Stimulated activated effector memory CD8-positive, alpha-beta T cell treated with anti-CD3 and anti-CD28 coated beads, Interleukin-12 subunit alpha, Interleukin-12 subunit beta, amount 100 ng/mL, for 72 hours (primary cell): Measurements from ENCODE around the gene GREB1.
A peak's percentile ranks its signal among the peaks of the same experiment; 100 is the strongest.

ENCODE experiments used
- ATAC-seq: fragments of 150-1000 bp; cut with Tn5 transposase; 2 replicates; pipeline ENCODE4 v1.10.0; 2021
- DNase-seq, 2 donors: peaks; one replicate each; pipeline ENCODE4 v3.0.0; 2021 to 2022; ENCODE audit warnings: low spot score in 2 of 2
- H3K27ac Mint-ChIP-seq: one replicate; pipeline ENCODE4 v1.8.0; 2022; ENCODE audit warnings: mild to moderate bottlenecking, mixed read lengths
- H3K36me3 Mint-ChIP-seq: one replicate; pipeline ENCODE4 v1.8.0; 2022; ENCODE audit warnings: mild to moderate bottlenecking, mixed read lengths
- H3K4me1 Mint-ChIP-seq: one replicate; pipeline ENCODE4 v1.8.0; 2022; ENCODE audit warnings: mixed read lengths
- H3K4me3 Mint-ChIP-seq: one replicate; pipeline ENCODE4 v1.8.0; 2022; ENCODE audit warnings: mild to moderate bottlenecking, mixed read lengths
- H3K9me3 Mint-ChIP-seq: one replicate; pipeline ENCODE4 v1.8.0; 2022; ENCODE audit warnings: mixed read lengths

The GREB1 gene

GRCh38 chr2:11681722-11682589, 148.1 kb downstream of the GREB1 start:
- Mint-ChIP-seq H3K9me3 (no peaks in the 10 kb centered on the region), H3K36me3 (no peaks in the 10 kb centered on the region), H3K4me1 (peaks cover 8% of the 10 kb centered on the region), H3K4me3 (no peak overlapping the region), H3K27ac (no peak overlapping the region)
- DNase-seq: peak; percentile 48 to 78
- ATAC-seq: peak; percentile 48

- no peak for ATAC-seq
- Mint-ChIP-seq H3K4me3 (no peak overlapping the region), H3K4me1 (peaks cover 8% of the 10 kb centered on the region), H3K27ac (no peak overlapping the region), H3K36me3 (no peaks in the 10 kb centered on the region), H3K9me3 (no peaks in the 10 kb centered on the region)
- DNase-seq: no peak
Measured at GRCh38 chr2:11682590-11682915, 148.7 kb downstream of the GREB1 start.

- Mint-ChIP-seq H3K9me3 (no peaks in the 10 kb centered on the region), H3K36me3 (no peaks in the 10 kb centered on the region), H3K27ac (no peak overlapping the region), H3K4me1 (peaks cover 13% of the 10 kb centered on the region), H3K4me3 (no peak overlapping the region)
- ATAC-seq (no peak), DNase-seq (no peak)
Measured at GRCh38 chr2:11683476-11683875, 149.6 kb downstream of the GREB1 start.

GRCh38 chr2:11683966-11684365, 150.1 kb downstream of the GREB1 start:
- DNase-seq (no peak), ATAC-seq (no peak)
- no peaks in the 10 kb centered on the region for H3K36me3 Mint-ChIP-seq
- H3K9me3 Mint-ChIP-seq: no peaks in the 10 kb centered on the region
- H3K4me3 Mint-ChIP-seq: no peak overlapping the region
- peaks cover 18% of the 10 kb centered on the region for H3K4me1 Mint-ChIP-seq
- no peak overlapping the region for H3K27ac Mint-ChIP-seq

- ATAC-seq: no peak
- no peak overlapping the region for H3K4me3 Mint-ChIP-seq
- DNase-seq: no peak
- peaks cover 18% of the 10 kb centered on the region for H3K4me1 Mint-ChIP-seq
- H3K27ac Mint-ChIP-seq: no peak overlapping the region
- H3K9me3 Mint-ChIP-seq: no peaks in the 10 kb centered on the region
- H3K36me3 Mint-ChIP-seq: no peaks in the 10 kb centered on the region
Measured at GRCh38 chr2:11684894-11685460, 151.1 kb downstream of the GREB1 start.

- Mint-ChIP-seq H3K27ac (no peak overlapping the region), H3K4me1 (peaks cover 18% of the 10 kb centered on the region), H3K9me3 (no peaks in the 10 kb centered on the region), H3K36me3 (no peaks in the 10 kb centered on the region), H3K4me3 (no peak overlapping the region)
- ATAC-seq: no peak
- DNase-seq: no peak
Measured at GRCh38 chr2:11685906-11686470, 152.1 kb downstream of the GREB1 start.

- ATAC-seq: no peak
- H3K36me3 Mint-ChIP-seq: no peaks in the 10 kb centered on the region
- H3K9me3 Mint-ChIP-seq: no peaks in the 10 kb centered on the region
- DNase-seq: no peak
- peaks cover 11% of the 10 kb centered on the region for H3K4me1 Mint-ChIP-seq
- peak overlapping the region; percentile 45 for H3K4me3 Mint-ChIP-seq
- H3K27ac Mint-ChIP-seq: no peak overlapping the region
Measured at GRCh38 chr2:11687736-11688135, 153.9 kb downstream of the GREB1 start.

- Mint-ChIP-seq H3K27ac (no peak overlapping the region), H3K4me1 (peaks cover 11% of the 10 kb centered on the region), H3K9me3 (no peaks in the 10 kb centered on the region), H3K4me3 (peak overlapping the region; percentile 45), H3K36me3 (no peaks in the 10 kb centered on the region)
- DNase-seq (peak; percentile 78 to 89), ATAC-seq (peak; percentile 89)
Measured at GRCh38 chr2:11688222-11689069, 154.6 kb downstream of the GREB1 start.

GRCh38 chr2:11691076-11691660, 157.3 kb downstream of the GREB1 start:
- ATAC-seq (no peak), DNase-seq (no peak)
- Mint-ChIP-seq H3K27ac (no peak overlapping the region), H3K9me3 (no peaks in the 10 kb centered on the region), H3K4me3 (no peak overlapping the region), H3K36me3 (no peaks in the 10 kb centered on the region), H3K4me1 (peaks cover 11% of the 10 kb centered on the region)
